ENCODE data around the gene CASP12.

DNA sequence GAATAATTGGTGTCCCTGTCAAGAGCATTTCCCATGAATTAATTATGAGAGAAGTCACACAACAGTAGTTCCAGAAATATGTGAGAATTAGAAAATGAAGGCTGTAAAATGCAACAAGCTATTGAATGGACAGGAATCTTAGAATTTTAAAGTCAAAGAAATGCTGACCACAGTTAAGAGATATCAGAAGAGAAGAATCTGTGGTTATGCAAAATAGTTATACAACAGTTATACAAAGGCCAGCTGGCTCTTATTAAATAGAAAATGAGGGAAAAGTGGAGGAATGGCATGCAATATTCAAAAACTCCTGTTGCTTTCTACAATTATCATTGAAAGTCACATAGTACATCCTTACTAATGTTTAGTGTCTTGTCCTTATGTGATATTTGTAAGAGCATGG lies 27.4 kb downstream of the CASP12 start:
- TF ChIP-seq EZH2 (IDR thresholded peaks at IDR 0.05; ENCODE audit: low read length): no peak
- TF ChIP-seq, protein P1, sequence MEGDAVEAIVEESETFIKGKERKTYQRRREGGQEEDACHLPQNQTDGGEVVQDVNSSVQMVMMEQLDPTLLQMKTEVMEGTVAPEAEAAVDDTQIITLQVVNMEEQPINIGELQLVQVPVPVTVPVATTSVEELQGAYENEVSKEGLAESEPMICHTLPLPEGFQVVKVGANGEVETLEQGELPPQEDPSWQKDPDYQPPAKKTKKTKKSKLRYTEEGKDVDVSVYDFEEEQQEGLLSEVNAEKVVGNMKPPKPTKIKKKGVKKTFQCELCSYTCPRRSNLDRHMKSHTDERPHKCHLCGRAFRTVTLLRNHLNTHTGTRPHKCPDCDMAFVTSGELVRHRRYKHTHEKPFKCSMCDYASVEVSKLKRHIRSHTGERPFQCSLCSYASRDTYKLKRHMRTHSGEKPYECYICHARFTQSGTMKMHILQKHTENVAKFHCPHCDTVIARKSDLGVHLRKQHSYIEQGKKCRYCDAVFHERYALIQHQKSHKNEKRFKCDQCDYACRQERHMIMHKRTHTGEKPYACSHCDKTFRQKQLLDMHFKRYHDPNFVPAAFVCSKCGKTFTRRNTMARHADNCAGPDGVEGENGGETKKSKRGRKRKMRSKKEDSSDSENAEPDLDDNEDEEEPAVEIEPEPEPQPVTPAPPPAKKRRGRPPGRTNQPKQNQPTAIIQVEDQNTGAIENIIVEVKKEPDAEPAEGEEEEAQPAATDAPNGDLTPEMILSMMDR (optimal IDR thresholded peaks at IDR 0.05 in 1 of 3, IDR thresholded peaks at IDR 0.05 in 1 of 3, conservative IDR thresholded peaks at IDR 0.05 in 1 of 3; ENCODE audit: extremely low read depth in 1 of 3, insufficient read depth in 2 of 3, low read length in 3 of 3): no peak

Measured in keratinocyte (primary cell).